Loucy (cell line): Measurements from ENCODE around the gene HMCES.
A peak's percentile ranks its signal among the peaks of the same experiment; 100 is the strongest.

Experiments
- H2AFZ ChIP-seq: fragments of 200-600 bp; sonication (generic); 2 replicates; pipeline ENCODE4 v1.6.0; 2016; ENCODE audit warnings: antibody characterized with exemption, mild to moderate bottlenecking, low read length, moderate library complexity
- H3F3A ChIP-seq: fragments of 200-600 bp; 2 replicates; pipeline ENCODE4 v1.6.0; 2016; ENCODE audit warnings: antibody characterized with exemption, low read depth, mild to moderate bottlenecking
- H3K27me3 ChIP-seq: fragments of 200-600 bp; sonication (generic); 2 replicates; pipeline ENCODE4 v1.6.1; 2014; ENCODE audit warnings: low read length, mild to moderate bottlenecking; ENCODE audit not compliant: insufficient read depth, poor library complexity, severe bottlenecking
- H3K36me3 ChIP-seq: fragments of 200-600 bp; sonication (generic); 2 replicates; pipeline ENCODE4 v1.6.1; 2016; ENCODE audit warnings: low read length; ENCODE audit not compliant: insufficient read depth
- H3K4me1 ChIP-seq: fragments of 200-600 bp; sonication (generic); 2 replicates; pipeline ENCODE4 v1.5.1; 2014; ENCODE audit warnings: low read length, mild to moderate bottlenecking; ENCODE audit not compliant: insufficient read depth, poor library complexity, severe bottlenecking
- H3K4me2 ChIP-seq: fragments of 200-600 bp; sonication (generic); 2 replicates; pipeline ENCODE4 v1.6.0; 2014; ENCODE audit warnings: antibody characterized with exemption, low read length, low read depth, mild to moderate bottlenecking; ENCODE audit not compliant: poor library complexity, severe bottlenecking
- H3K4me3 ChIP-seq: fragments of 200-600 bp; sonication (generic); 2 replicates; pipeline ENCODE4 v1.5.1; 2014; ENCODE audit warnings: low read length, mild to moderate bottlenecking, mixed read lengths; ENCODE audit not compliant: poor library complexity, severe bottlenecking
- H3K79me2 ChIP-seq: fragments of 200-600 bp; sonication (generic); 2 replicates; pipeline ENCODE4 v1.6.1; 2014; ENCODE audit warnings: low read length; ENCODE audit not compliant: insufficient read depth
- H3K9ac ChIP-seq: fragments of 200-600 bp; sonication (generic); 2 replicates; pipeline ENCODE4 v1.6.0; 2014; ENCODE audit warnings: mild to moderate bottlenecking, low read depth, low read length, moderate library complexity; ENCODE audit not compliant: poor library complexity, severe bottlenecking
- H3K9me2 ChIP-seq: fragments of 200-600 bp; sonication (generic); replicated peaks from 2 replicates; pipeline ENCODE4 v1.6.1; 2016; ENCODE audit warnings: low read depth, low read length, mixed read lengths
- H3K9me3 ChIP-seq: fragments of 200-600 bp; sonication (generic); 2 replicates; pipeline ENCODE4 v1.6.1; 2014; ENCODE audit warnings: mild to moderate bottlenecking, antibody characterized with exemption, low read length, low read depth; ENCODE audit not compliant: insufficient read depth
- H4K20me1 ChIP-seq: fragments of 200-600 bp; sonication (generic); 2 replicates; pipeline ENCODE4 v1.6.0; 2014; ENCODE audit warnings: antibody characterized with exemption, low read length, mild to moderate bottlenecking; ENCODE audit not compliant: insufficient read depth, poor library complexity, severe bottlenecking
- CTCF ChIP-seq: fragments of 200-600 bp; sonication (generic); conservative IDR thresholded peaks from 2 replicates; pipeline ENCODE4 v1.5.1; 2014; ENCODE audit warnings: mild to moderate bottlenecking, antibody characterized with exemption, low read length
- EZH2phosphoT487 ChIP-seq: fragments of 200-600 bp; IDR thresholded peaks from 2 replicates; pipeline ENCODE4 v1.6.1; 2018; ENCODE audit warnings: antibody characterized with exemption, mild to moderate bottlenecking, moderate library complexity, borderline replicate concordance

Gene HMCES

GRCh38 chr3:129341331-129342141, 62.9 kb downstream of the HMCES start:
- H3K4me3 ChIP-seq: no peak overlapping the region
- no peaks in the 10 kb centered on the region for H4K20me1 ChIP-seq
- no peaks in the 10 kb centered on the region for H3K9me2 ChIP-seq
- no peak overlapping the region for H3K4me2 ChIP-seq
- H3K36me3 ChIP-seq: no peaks in the 10 kb centered on the region
- no peaks in the 10 kb centered on the region for H3K27me3 ChIP-seq
- peaks cover 12% of the 10 kb centered on the region for H3K4me1 ChIP-seq
- no peak overlapping the region for H2AFZ ChIP-seq
- H3K9ac ChIP-seq: no peak overlapping the region
- H3F3A ChIP-seq: no peaks in the 10 kb centered on the region
- no peaks in the 10 kb centered on the region for H3K9me3 ChIP-seq
- H3K79me2 ChIP-seq: no peaks in the 10 kb centered on the region
- TF ChIP-seq EZH2phosphoT487 (no peak), CTCF (no peak)

GRCh38 chr3:129343643-129344360, 65.1 kb downstream of the HMCES start:
- TF ChIP-seq EZH2phosphoT487: no peak
- TF ChIP-seq CTCF: no peak
- H3K9me2 ChIP-seq: no peaks in the 10 kb centered on the region
- H4K20me1 ChIP-seq: no peaks in the 10 kb centered on the region
- no peaks in the 10 kb centered on the region for H3K36me3 ChIP-seq
- H3K79me2 ChIP-seq: no peaks in the 10 kb centered on the region
- no peaks in the 10 kb centered on the region for H3F3A ChIP-seq
- peaks cover 21% of the 10 kb centered on the region for H3K4me1 ChIP-seq
- no peaks in the 10 kb centered on the region for H3K9me3 ChIP-seq
- H3K27me3 ChIP-seq: no peaks in the 10 kb centered on the region
- no peak overlapping the region for H2AFZ ChIP-seq
- H3K4me3 ChIP-seq: no peak overlapping the region
- H3K9ac ChIP-seq: no peak overlapping the region
- no peak overlapping the region for H3K4me2 ChIP-seq

- no peak overlapping the region for H3K4me2 ChIP-seq
- peaks cover 21% of the 10 kb centered on the region for H3K4me1 ChIP-seq
- no peaks in the 10 kb centered on the region for H3K9me3 ChIP-seq
- H3K9ac ChIP-seq: no peak overlapping the region
- H2AFZ ChIP-seq: no peak overlapping the region
- no peaks in the 10 kb centered on the region for H3F3A ChIP-seq
- no peaks in the 10 kb centered on the region for H3K79me2 ChIP-seq
- H3K9me2 ChIP-seq: no peaks in the 10 kb centered on the region
- H3K27me3 ChIP-seq: no peaks in the 10 kb centered on the region
- TF ChIP-seq CTCF (0 out of 2 replicates have a peak, but pooled peaks have one; percentile 9), EZH2phosphoT487 (no peak)
- no peaks in the 10 kb centered on the region for H3K36me3 ChIP-seq
- H4K20me1 ChIP-seq: no peaks in the 10 kb centered on the region
- H3K4me3 ChIP-seq: no peak overlapping the region
Measured at GRCh38 chr3:129344540-129345220, 66.0 kb downstream of the HMCES start.
